ENCODE data around the gene COL5A1. TPM values are rescaled to one million over a fixed set of nuclear protein-coding genes. Genes with fewer than 3 reads are reported as not detected.

COL5A1 gene
- total RNA-seq, 2 donors from 2014 or later, result 127 to 129 TPM

- Histone ChIP-seq H3K9me3 (no peaks in the 10 kb centered on the region), H3K4me1 (ENCODE audit: control insufficient read depth in 1 of 2, low read depth in 2 of 2) (peaks cover 11 to 16% of the 10 kb centered on the region in 2 donors), H3K27me3 (replicated peaks; ENCODE audit: insufficient read depth) (no peaks in the 10 kb centered on the region), H3K4me3 (no peak overlapping the region), H3K36me3 (no peaks in the 10 kb centered on the region), H3K27ac (no peak overlapping the region)
- TF ChIP-seq, protein P1, sequence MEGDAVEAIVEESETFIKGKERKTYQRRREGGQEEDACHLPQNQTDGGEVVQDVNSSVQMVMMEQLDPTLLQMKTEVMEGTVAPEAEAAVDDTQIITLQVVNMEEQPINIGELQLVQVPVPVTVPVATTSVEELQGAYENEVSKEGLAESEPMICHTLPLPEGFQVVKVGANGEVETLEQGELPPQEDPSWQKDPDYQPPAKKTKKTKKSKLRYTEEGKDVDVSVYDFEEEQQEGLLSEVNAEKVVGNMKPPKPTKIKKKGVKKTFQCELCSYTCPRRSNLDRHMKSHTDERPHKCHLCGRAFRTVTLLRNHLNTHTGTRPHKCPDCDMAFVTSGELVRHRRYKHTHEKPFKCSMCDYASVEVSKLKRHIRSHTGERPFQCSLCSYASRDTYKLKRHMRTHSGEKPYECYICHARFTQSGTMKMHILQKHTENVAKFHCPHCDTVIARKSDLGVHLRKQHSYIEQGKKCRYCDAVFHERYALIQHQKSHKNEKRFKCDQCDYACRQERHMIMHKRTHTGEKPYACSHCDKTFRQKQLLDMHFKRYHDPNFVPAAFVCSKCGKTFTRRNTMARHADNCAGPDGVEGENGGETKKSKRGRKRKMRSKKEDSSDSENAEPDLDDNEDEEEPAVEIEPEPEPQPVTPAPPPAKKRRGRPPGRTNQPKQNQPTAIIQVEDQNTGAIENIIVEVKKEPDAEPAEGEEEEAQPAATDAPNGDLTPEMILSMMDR (IDR thresholded peaks at IDR 0.05), result no peak
- DNase-seq (ENCODE audit: low spot score) (no peak), ATAC-seq (ENCODE audit: insufficient number of reproducible peaks, low FRiP score, low read depth) (no peak)
Observed at GRCh38 chr9:134604834-134605233, 36.8 kb upstream of the COL5A1 start.

DNA sequence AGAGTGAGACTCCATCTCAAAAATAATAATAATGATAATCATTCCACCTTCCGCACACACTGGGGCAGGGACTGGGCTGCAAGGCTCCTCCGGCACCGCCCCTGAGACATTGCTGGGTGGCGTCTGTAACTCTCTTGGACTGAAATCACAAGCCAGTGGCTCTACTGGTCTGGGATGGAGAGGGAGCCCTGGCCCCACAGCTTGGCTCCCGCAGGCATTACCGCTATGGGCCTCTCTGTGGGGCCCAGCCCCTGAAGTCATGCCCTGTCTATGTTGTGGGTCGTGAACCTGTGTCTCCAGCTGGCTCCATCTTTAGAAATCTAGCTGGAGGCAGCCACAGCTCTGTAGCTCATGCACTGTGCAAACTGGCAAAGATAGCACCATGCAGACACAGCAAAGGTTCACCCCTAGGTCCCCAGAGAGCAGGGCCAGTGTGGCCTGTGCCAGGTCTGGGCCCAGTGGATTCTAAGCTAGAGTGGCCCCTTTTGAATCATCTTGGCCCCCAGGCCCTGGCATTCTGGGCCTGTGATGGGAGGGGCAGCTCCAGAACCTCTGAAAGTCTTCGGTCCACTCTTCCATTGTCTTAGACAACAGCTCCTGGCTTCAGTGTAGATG, 36.1 kb upstream of the COL5A1 start:
- H3K36me3 ChIP-seq, result no peaks in the 10 kb centered on the region
- no peak overlapping the region for H3K4me3 ChIP-seq
- H3K9me3 ChIP-seq, result no peaks in the 10 kb centered on the region
- peaks cover 11 to 16% of the 10 kb centered on the region in 2 donors for H3K4me1 ChIP-seq (ENCODE audit: control insufficient read depth in 1 of 2, low read depth in 2 of 2)
- DNase-seq (ENCODE audit: low spot score) (no peak), ATAC-seq (ENCODE audit: insufficient number of reproducible peaks, low FRiP score, low read depth) (no peak)
- no peaks in the 10 kb centered on the region for H3K27me3 ChIP-seq (replicated peaks; ENCODE audit: insufficient read depth)
- TF ChIP-seq, protein P1 (IDR thresholded peaks at IDR 0.05), result no peak
- H3K27ac ChIP-seq, result no peak overlapping the region

GRCh38 chr9:134605966-134606357, 35.6 kb upstream of the COL5A1 start:
- no peak for DNase-seq (ENCODE audit: low spot score)
- no peak overlapping the region for H3K4me3 ChIP-seq
- ATAC-seq (ENCODE audit: insufficient number of reproducible peaks, low FRiP score, low read depth), result no peak
- no peak overlapping the region for H3K27ac ChIP-seq
- peaks cover 11 to 16% of the 10 kb centered on the region in 2 donors for H3K4me1 ChIP-seq (ENCODE audit: control insufficient read depth in 1 of 2, low read depth in 2 of 2)
- H3K9me3 ChIP-seq, result no peaks in the 10 kb centered on the region
- TF ChIP-seq, protein P1 (IDR thresholded peaks at IDR 0.05), result no peak
- no peaks in the 10 kb centered on the region for H3K36me3 ChIP-seq
- H3K27me3 ChIP-seq (replicated peaks; ENCODE audit: insufficient read depth), result no peaks in the 10 kb centered on the region

GRCh38 chr9:134606951-134607731, 34.5 kb upstream of the COL5A1 start:
- Histone ChIP-seq H3K36me3 (no peaks in the 10 kb centered on the region), H3K4me3 (no peak overlapping the region), H3K9me3 (no peaks in the 10 kb centered on the region), H3K4me1 (ENCODE audit: control insufficient read depth in 1 of 2, low read depth in 2 of 2) (peaks cover 6 to 10% of the 10 kb centered on the region in 2 donors), H3K27me3 (replicated peaks; ENCODE audit: insufficient read depth) (no peaks in the 10 kb centered on the region), H3K27ac (no peak overlapping the region)
- DNase-seq (ENCODE audit: low spot score), result no peak
- ATAC-seq (ENCODE audit: insufficient number of reproducible peaks, low FRiP score, low read depth), result no peak
- TF ChIP-seq, protein P1 (IDR thresholded peaks at IDR 0.05), result no peak

DNA sequence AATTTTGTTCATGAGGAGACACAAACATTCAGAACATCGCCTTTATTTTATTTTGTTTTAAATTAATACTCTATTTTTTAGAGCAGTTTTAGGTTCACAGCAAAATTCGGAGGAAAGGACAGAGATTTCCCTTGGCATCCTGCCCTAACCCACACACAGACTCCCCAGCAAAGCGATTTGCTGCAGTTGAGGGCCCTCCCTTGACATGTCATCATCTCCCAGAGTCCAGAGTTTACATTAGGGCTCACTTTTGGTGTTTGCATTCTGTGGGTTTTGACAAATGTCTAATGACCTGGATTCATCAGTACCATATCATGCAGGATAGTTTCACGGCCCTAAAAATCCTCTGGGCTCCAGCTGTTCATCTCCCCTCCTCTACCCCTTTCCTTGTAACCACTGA, 33.6 kb upstream of the COL5A1 start:
- no peak overlapping the region for H3K27ac ChIP-seq

More for the DNA sequence above, 33.6 kb upstream of the COL5A1 start:
- no peaks in the 10 kb centered on the region for H3K27me3 ChIP-seq (replicated peaks; ENCODE audit: insufficient read depth)
- peaks cover 5% of the 10 kb centered on the region for H3K9me3 ChIP-seq
- DNase-seq (ENCODE audit: low spot score) (no peak), ATAC-seq (ENCODE audit: insufficient number of reproducible peaks, low FRiP score, low read depth) (no peak)
- no peak overlapping the region for H3K4me3 ChIP-seq
- TF ChIP-seq, protein P1 (IDR thresholded peaks at IDR 0.05), result no peak
- no peaks in the 10 kb centered on the region for H3K36me3 ChIP-seq
- peaks cover 0 to 2% of the 10 kb centered on the region in 2 donors for H3K4me1 ChIP-seq (ENCODE audit: control insufficient read depth in 1 of 2, low read depth in 2 of 2)
